ENCODE results near the gene XXYLT1. TPM values are rescaled to one million over a fixed set of nuclear protein-coding genes. Genes with fewer than 3 reads are reported as not detected.

Gene XXYLT1
- total and polyA plus RNA-seq, 2 of the 8 experiments (the other 6 are each of a cell fraction or from before 2014, with no cell fraction given), result 18.9 to 23.8 TPM

- Histone ChIP-seq H3K27ac (ENCODE audit: low read depth, low read length) (no peak overlapping the region), H3K56ac (replicated peaks; ENCODE audit: insufficient read length, low read depth, low read length) (no peak overlapping the region), H3K9ac (replicated peaks in 1 of 4; ENCODE audit: extremely low read depth in 1 of 4, low read depth in 3 of 4, low read length in 3 of 4) (no peak overlapping the region), H2BK5ac (ENCODE audit: low read depth, low read length) (no peak overlapping the region), H2BK20ac (ENCODE audit: low read length) (no peak overlapping the region), H2BK120ac (replicated peaks; ENCODE audit: low read depth, low read length) (no peak overlapping the region), H3K4ac (replicated peaks; ENCODE audit: insufficient read length, low read depth, low read length) (no peak overlapping the region), H3K18ac (ENCODE audit: extremely low read depth, low read length) (no peak overlapping the region), H3K79me2 (ENCODE audit: control insufficient read depth in 1 of 2, insufficient read depth in 2 of 2, low read length in 2 of 2) (no peaks in the 10 kb centered on the region), H4K20me1 (replicated peaks in 1 of 2; ENCODE audit: control insufficient read depth in 1 of 2, insufficient read depth in 2 of 2, low read length in 2 of 2) (peaks cover 1 to 4% of the 10 kb centered on the region in 2 experiments), H3K9me3 (ENCODE audit: insufficient read depth in 2 of 2, low read depth in 1 of 2, low read length in 1 of 2) (no peaks in the 10 kb centered on the region), H4K8ac (ENCODE audit: extremely low read depth, insufficient read depth, low read length) (no peak overlapping the region), H2BK12ac (ENCODE audit: low read depth, low read length) (no peak overlapping the region; the same call in 1 of the 2 replicates), H2BK15ac (ENCODE audit: low read length) (no peak overlapping the region), H4K91ac (replicated peaks; ENCODE audit: insufficient read length, low read length) (no peak overlapping the region), H3K4me1 (replicated peaks in 1 of 4; ENCODE audit: control insufficient read depth in 3 of 4, insufficient read depth in 4 of 4, low read length in 3 of 4) (peaks cover 0 to 17% (median 8%) of the 10 kb centered on the region in 4 experiments; a peak in 5 of 7 replicates), H3K14ac (ENCODE audit: insufficient read length) (no peak overlapping the region), H2AFZ (ENCODE audit: low read length) (no peak overlapping the region), H2AK5ac (ENCODE audit: low read depth, low read length) (0 out of 2 replicates have a peak overlapping the region, but pooled peaks have one; percentile 39), H3K27me3 (replicated peaks in 1 of 4; ENCODE audit: control insufficient read depth in 3 of 4, extremely low read depth in 1 of 4, insufficient read depth in 3 of 4, low read length in 3 of 4) (no peaks in the 10 kb centered on the region), H3K4me2 (ENCODE audit: insufficient read depth in 1 of 2, low read depth in 2 of 2, low read length in 2 of 2) (no peak overlapping the region), H3K36me3 (ENCODE audit: control insufficient read depth in 2 of 4, insufficient read depth in 4 of 4, low read length in 3 of 4) (no peaks in the 10 kb centered on the region), H3K23me2 (ENCODE audit: low read depth, low read length) (no peaks in the 10 kb centered on the region), H3K79me1 (ENCODE audit: low read depth, low read length) (no peaks in the 10 kb centered on the region; the same call in 1 of the 2 replicates), H3K4me3 (ENCODE audit: extremely low read depth in 1 of 4, insufficient read depth in 2 of 4, low read depth in 3 of 4, low read length in 4 of 4) (no peak overlapping the region), H4K5ac (ENCODE audit: insufficient read length, low read depth, low read length) (no peak overlapping the region), H3K23ac (ENCODE audit: insufficient read length) (no peak overlapping the region)
- ChIA-PET CTCF (ENCODE audit: partially characterized antibody) (interaction anchor here (1.2 to 2.8 kb wide), 4 partner anchors 29 to 62 kb away, joined by 3 to 9 read pairs (median 4); no protein-coding TSS in a partner anchor), POLR2A (ENCODE audit: partially characterized antibody) (interaction anchor here (0.7 to 2.7 kb wide), 2 partner anchors 9 to 23 kb away, joined by 3 to 9 read pairs; no protein-coding TSS in a partner anchor)
- DNase-seq (ENCODE audit: low read depth in 1 of 2, low spot score in 2 of 2) (no peak), FAIRE-seq (no peak)
- TF ChIP-seq CBX5 (IDR thresholded peaks at IDR 0.05; ENCODE audit: low read depth, low read length) (no peak), ZNF274 (IDR thresholded peaks at IDR 0.05; ENCODE audit: borderline replicate concordance, extremely low read depth, low read length) (no peak)
- WGBS, 2 experiments (ENCODE audit: extremely low coverage in 1 of 2, insufficient coverage in 1 of 2, insufficient read length in 1 of 2, insufficient replicate concordance in 2 of 2, low coverage in 1 of 2, low lambda C conversion rate in 2 of 2, missing lambda C conversion rate in 1 of 2), result 91% methylated on average over 29 of the region's 29 CpGs; no CpG with 5 or more reads in 1 of the 2 experiments
These were observed 193.1 kb downstream of the XXYLT1 start for GRCh38 chr3:195077611-195078540.
